ENCODE measurements around the gene AIMP2.
"Not testable (repeated sequence)": the region's sequence is repeated elsewhere in the genome, so short reads cannot be mapped to it uniquely, and the experiment has no call there.

The AIMP2 gene

DNA sequence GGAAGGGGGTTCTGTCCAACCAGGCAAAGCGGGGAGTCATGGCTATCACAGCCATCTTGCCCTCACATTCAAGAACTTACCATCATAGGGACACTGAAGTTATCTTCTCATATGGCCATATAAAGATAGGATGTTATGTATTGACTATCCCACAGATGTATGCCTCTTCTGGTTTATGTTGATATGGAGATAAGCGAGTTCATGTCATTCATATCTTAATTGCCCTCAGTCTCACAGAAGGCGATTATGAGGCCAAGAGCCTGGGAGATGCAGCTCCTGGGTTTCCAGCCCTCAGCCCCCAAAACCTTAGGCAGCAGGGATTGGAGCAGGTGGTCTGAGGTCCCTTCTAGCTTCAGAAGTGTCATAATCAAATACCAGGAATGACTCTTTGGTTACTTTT is 13.6 kb downstream of the AIMP2 start:
- no peak for DNase-seq
- in situ Hi-C loops (cut with MboI; ENCODE audit: low pct_unique_long_range_greater_than_20kb, low sequenced_read_pairs) = no loop called here

DNA sequence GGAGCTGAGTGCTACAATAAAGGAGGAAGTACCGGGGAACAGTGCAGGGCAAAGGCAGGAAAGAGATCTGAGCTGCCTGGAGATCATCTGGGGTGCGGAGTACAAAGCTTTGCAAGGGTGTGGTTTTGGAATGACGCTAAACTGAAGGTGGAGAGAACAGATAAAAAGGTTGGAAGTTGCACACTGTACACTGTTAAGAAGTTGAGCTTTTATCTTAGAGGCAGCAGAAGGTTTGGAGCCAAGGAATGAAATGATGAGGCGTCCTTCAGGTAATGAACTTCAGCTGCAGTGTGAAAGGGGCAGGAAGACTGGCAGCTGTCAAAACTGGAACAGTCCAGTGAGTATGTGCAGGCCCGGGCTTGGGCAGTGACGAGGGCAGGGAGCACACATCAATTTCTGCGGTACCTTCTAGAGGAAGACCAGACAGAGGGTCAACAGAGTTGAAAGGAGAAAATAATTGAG is 14.9 kb downstream of the AIMP2 start:
- peak; percentile 17 for DNase-seq
- in situ Hi-C loops (cut with MboI; ENCODE audit: low pct_unique_long_range_greater_than_20kb, low sequenced_read_pairs) = no loop called here

DNA sequence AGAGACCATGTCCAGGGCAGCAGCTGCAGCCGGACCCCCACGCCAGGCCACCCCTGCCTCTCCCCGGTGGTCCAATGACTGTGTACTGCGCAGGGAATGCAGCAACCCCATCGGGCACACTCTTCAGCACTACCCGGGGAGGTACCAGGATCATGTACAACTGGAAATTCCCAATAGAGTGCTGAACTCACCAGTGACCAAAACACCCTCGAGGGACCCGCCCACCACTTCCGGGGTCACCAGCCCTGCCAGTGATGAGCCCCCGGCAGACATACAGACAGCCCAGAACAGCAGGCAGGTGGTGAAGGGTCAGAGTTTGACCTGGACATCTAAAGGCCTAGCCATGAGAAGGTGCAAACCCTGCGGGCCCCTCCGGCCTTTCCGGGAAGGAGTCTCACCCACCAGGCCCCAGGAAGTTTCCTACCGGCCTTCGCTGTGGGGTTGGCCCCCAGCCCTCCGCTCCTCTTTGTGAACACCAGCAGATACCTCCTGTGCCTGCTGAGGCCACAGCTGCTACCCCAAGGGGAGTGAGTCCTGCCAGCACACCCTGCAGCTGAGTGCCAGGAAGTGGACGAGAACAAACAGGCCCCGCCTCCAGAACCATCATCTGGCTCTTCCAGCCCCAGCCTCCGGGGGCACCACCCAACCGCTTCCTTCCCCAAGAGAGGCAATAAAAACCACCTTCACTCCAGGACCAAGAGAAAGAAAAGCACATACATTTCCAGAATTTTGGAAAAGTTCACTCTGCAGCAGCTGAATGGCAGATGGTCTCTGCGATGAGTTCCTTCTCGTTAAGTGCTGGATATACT is 17.1 kb downstream of the AIMP2 start:
- in situ Hi-C loops (cut with MboI; ENCODE audit: low pct_unique_long_range_greater_than_20kb, low sequenced_read_pairs) = no loop called here
- DNase-seq = peak; percentile 63

DNA sequence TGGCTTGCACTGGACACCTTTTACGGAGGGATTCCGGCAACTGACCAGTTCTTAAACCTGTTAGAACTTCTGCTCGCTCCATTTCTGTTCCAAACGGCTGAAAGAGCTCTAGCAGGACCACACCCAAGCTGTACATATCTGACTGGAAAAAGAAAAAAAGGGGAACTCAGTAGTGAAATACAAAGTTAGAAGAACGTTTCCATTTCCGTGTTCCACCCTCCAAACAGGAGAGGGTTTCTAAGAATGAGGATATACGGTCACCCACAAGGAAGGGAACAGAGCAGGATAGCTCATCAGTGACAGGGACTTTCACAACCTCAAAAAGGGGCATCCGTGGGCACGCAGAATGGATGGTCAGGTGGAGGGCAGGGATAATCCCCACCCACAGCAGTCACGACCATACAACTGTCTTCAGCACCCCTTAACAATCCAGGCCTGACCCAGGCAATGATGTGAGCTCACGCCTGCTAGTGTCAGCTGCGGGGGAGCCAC is 17.8 kb downstream of the AIMP2 start:
- in situ Hi-C loops (cut with MboI; ENCODE audit: low pct_unique_long_range_greater_than_20kb, low sequenced_read_pairs) = no loop called here
- DNase-seq = peak; percentile 52

DNA sequence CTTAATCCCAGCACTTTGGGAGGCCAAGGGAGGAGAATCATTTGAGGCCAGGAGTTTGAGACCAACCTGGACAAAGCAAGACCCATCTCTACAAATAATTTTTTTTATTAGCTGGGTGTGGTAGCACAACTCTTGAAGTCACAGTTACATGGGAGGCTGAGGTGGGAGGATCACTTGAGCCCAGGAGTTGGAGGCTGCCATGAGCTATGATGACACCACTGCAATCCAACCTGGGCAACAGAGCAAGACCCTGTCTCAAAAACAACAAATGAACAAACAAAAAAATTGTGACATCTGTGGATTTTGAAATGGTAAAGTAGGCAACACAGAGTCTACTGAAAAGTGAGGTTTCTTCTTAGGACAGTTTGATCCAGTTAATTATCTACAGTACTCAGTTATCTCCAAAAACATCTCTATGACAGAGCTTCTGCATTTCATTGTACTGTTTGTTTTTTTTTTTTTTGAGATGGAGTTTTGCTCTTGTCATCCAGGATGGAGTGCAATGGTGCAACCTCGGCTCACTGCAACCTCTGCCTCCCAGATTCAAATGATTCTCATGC is 18.8 kb downstream of the AIMP2 start:
- in situ Hi-C loops (cut with MboI; ENCODE audit: low pct_unique_long_range_greater_than_20kb, low sequenced_read_pairs) = no loop called here

DNA sequence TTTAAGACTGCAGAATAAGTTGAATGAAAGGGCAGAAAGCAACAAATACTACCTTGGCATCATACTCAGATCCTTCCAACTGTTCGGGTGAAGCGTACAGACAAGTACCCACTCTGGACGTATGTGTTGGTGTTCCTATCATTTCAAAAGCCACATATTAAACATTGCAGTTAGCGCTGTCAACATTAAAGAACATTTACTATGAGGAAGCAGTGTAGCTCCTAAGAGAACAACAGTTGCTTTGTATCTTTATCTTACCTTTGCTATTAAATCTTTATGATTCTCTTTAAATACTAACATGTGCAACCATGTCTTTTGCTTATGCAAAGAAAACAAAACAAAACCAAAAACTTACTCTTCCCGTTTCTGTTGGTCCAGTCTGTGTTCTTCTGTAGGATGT is 19.5 kb downstream of the AIMP2 start:
- in situ Hi-C loops (cut with MboI; ENCODE audit: low pct_unique_long_range_greater_than_20kb, low sequenced_read_pairs) = no loop called here
- no peak for DNase-seq

More for the DNA sequence above, 18.8 kb downstream of the AIMP2 start:
- no peak for DNase-seq

DNA sequence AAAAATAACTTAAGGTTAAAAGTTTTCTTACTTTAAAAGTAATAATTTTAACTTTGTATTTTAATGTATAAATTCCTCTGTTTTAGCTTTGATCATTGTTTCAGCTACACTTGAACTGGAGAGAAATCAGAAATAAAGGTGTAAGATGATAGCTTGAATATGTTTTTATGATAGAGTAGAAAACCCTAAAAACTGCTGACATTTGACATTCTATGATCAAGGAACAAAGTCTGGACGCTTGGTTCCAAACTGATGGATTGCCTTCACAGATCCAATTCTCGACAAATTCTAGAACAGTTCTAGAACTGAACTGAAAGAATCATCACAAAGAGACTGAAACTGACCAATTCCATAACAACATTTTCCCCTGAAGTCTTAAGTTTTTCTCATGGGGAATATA is 21.9 kb downstream of the AIMP2 start, which contains the start of gene ANKRD61:
Gene ANKRD61 (plus strand): TSS at position 389 of the 400 bp plus-strand sequence. CDS start 0 bp downstream, at position 389.
- DNase-seq = no peak
- in situ Hi-C loops (cut with MboI; ENCODE audit: low pct_unique_long_range_greater_than_20kb, low sequenced_read_pairs) = no loop called here

DNA sequence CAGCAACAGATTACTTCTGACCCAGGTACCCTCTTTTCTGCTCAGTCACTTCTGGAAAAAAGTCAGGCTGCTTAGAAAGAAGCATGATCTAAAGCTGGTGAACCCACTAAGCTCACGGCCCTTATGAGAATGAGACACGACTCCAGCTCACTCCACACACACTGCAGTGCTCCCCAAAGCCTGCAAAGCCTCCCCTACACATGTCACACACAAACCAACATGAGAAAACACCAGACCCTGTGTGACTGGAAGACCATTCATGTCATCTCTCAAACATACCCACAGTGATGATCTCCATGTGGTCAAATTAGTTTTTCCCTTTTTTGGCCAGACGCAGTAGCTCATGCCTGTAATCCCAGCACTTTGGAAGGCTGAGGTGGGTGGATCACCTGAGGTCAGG is 22.5 kb downstream of the AIMP2 start:
- in situ Hi-C loops (cut with MboI; ENCODE audit: low pct_unique_long_range_greater_than_20kb, low sequenced_read_pairs) = no loop called here
- no peak for DNase-seq

DNA sequence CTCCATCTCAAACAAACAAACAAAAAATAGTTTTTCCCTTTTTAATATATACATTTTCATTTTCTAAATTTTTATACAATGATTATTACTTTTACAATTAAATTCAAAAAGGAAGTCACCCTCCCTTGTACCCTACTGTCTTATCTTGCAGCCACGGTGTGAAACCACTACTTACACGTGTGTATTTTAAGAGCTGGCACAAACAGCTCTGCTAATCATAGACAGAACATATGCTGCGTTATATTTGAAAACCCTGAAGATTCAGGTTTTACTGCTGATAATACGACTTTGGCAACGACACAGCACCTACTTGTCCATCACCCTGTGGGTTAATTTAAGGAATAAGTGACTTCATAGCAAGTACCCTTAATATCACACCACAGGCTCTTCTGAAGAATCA is 23.1 kb downstream of the AIMP2 start:
- DNase-seq = no peak
- in situ Hi-C loops (cut with MboI; ENCODE audit: low pct_unique_long_range_greater_than_20kb, low sequenced_read_pairs) = no loop called here

DNA sequence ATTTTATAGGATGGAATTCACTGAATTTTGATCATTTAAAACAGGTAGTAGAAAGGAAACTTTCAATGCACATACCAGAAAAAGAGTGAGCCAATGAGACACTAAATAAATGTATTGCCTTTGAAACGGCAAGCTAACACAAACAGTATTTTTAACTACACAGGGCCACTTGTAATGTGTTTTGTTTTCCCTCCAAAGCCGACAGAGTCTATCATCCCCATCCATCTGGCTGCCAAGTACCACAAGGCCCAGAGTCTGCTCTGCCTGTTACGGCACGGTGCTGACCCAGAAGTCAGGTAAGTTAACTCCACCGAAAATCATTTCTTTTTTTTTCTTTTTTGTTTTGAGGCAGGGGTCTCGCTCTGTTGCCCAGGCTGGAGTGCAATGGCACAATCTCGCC is 23.6 kb downstream of the AIMP2 start:
- DNase-seq = no peak

DNA sequence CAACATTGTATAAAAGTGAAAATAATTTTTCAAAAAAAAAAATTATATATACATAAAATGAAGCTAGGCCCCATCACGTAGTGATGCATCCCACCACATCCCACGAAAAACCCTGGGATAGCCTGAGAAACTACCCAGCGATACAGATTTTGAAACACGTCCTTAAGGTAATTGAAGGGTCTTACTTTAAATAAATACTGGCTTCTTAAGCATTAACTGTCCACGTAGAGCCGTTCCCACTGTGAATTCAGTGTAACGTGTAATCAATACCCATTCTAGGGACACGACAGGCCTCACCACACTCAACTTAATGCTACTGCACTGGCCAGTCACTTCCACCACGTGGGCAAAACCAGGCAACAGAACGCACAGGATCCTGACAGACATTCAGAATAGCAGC is 26.1 kb downstream of the AIMP2 start:
- no peak for DNase-seq
- in situ Hi-C loops (cut with MboI; ENCODE audit: low pct_unique_long_range_greater_than_20kb, low sequenced_read_pairs) = no loop called here

More for the DNA sequence above, 23.6 kb downstream of the AIMP2 start:
- in situ Hi-C loops (cut with MboI; ENCODE audit: low pct_unique_long_range_greater_than_20kb, low sequenced_read_pairs) = no loop called here

DNA sequence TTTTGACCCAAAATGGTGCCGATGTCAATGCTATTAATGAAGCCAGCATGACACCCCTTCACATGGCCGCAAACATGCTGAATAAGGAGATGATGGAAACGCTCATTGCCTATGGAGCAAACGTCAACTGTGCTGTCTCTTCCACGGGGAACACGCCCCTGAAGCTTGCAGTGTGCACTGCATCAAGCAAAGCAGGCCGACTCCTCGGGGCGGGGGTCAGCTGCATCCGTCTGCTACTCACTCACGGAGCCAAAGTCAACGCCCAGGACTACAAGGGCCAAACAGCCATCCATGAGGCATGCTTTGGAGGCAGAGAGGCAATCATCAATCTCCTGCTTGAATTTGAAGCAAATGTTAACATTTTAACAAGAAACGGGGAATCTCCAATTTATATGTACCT is 26.6 kb downstream of the AIMP2 start:
- in situ Hi-C loops (cut with MboI; ENCODE audit: low pct_unique_long_range_greater_than_20kb, low sequenced_read_pairs) = no loop called here
- no peak for DNase-seq

DNA sequence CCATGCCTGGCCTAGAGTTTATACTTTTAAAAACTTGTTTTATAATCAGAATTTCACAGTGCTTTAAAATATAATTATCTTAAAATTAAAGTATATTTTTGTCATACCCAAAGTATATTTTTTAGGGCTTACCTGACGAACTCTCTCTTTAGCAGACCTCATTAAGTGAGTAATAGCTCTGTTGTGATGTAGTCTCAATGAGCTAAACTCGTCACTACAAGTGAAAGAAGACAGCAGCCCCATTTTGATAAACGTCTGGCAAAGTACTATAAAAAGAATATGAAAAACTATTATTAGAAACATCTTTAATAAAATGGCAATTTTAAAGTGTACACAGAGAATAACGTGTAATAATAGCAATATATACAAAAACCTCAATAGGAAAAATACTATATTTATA is 40.7 kb downstream of the AIMP2 start:
- in situ Hi-C loops (cut with MboI; ENCODE audit: low pct_unique_long_range_greater_than_20kb, low sequenced_read_pairs) = no loop called here

DNA sequence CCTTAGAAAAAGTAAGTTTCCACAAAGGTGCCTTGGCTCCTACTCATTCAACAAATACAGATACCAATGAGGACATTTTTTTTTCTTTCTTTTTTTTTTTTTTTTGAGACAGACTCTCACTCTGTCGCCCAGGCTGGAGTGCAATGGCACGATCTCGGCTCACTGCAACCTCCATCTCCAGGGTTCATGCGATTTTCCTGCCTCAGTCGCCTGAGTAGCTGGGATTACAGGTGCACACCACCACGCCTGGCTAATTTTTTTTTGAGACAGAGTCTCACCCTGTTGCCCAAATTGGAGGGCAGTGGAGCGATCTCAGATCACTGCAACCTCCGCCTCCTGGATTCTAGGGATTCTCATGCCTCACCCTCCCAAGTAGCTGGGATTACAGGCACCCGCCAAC is 42.1 kb downstream of the AIMP2 start:
- in situ Hi-C loops (cut with MboI; ENCODE audit: low pct_unique_long_range_greater_than_20kb, low sequenced_read_pairs); DNase-seq: not testable (repeated sequence)

More for the DNA sequence above, 40.7 kb downstream of the AIMP2 start:
- DNase-seq = no peak

DNA sequence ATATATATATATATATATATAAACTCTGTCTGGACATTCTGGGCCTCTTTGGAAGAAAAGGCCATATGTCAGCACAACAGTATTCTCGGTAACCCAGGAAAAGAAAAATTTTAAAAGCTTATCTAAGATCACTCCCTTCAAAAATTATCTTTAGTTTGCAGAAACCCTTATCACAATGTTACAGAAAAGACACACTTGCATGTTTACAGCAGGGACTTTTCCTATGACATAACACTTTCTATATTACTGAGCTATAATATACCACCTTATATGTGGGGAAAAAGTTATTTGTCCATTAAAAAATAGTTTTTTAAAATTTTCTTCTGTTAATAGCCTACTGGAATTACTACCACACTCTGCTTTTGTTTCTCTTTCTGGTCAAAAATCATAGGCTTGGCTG is 47.5 kb downstream of the AIMP2 start:
- DNase-seq = no peak
- in situ Hi-C loops (cut with MboI; ENCODE audit: low pct_unique_long_range_greater_than_20kb, low sequenced_read_pairs) = no loop called here

DNA sequence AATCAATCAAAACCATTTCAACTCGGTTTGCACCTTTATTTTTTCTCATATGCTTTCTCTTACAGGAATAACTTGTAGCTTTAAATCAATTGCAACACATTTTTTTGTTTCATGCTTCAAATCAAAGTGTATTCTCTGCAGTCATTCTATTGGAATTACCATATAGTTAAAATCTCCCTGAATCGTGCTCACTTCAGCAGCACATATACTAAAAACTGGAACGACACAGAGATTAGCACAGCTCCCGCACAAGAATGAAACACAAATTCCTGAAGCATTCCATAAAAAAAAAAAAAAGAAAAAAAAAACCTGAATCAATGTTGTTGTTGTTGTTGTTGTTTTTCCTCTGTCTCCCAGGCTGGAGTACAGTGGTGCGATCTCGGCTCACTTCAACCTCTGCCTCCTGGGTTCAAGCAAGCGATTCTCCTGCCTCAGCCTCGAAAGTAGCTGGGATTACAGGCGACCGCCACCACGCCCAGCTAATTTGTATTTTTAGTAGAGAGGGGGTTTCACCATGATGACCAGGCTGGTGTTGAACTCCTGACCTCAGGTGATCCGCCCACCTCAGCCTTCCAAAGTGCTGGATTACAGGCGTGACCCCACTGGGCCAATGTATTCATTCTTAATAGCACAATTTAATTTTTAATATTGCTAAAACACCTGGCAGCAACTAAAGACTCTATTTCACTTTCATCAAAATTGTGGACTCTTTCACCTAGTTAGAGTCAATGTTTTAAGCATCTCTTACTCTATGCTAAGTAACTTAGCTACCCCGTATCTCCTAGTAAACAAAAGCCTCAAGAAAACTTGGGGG is 48.5 kb downstream of the AIMP2 start:
- in situ Hi-C loops (cut with MboI; ENCODE audit: low pct_unique_long_range_greater_than_20kb, low sequenced_read_pairs) = no loop called here
- no peak for DNase-seq

DNA sequence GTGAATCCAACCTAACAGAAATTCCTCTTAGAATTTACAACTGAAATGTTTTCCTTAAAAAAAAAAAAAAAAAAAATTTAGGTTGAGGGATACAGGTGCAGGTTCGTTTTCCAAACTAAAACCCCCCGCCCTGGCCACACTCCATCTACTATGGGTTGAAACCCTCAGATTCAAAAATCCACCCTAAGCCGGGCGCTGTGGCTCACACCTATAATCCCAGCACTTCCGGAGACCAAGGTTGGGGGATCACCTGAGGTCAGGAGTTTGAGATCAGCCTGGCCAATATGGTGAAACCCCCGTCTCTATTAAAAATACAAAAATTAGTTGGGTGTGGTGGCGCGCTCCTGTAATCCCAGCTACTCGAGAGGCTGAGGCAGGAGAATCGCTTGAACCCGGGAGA is 50.9 kb downstream of the AIMP2 start:
- DNase-seq; in situ Hi-C loops (cut with MboI; ENCODE audit: low pct_unique_long_range_greater_than_20kb, low sequenced_read_pairs): not testable (repeated sequence)

DNA sequence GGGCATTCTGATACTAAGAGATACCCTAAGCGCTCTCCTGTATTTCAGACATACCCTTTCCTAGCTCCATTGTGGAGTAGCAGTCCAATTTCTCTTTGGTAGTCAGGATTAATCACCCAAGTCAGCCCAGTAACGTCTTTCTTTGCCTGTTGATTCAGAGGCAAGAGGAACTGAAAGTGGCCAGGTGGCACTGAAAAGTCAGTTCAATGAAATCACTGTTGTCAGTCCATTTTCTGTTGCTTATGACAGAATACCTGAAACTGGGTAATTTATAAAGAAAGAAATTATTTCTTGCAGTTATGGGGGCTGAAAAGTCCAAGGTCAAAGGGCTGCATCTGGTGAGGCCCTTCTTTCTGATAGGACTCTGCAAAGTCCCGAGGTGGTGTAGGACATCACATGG is 62.3 kb downstream of the AIMP2 start:
- no peak for DNase-seq
- in situ Hi-C loops (cut with MboI; ENCODE audit: low pct_unique_long_range_greater_than_20kb, low sequenced_read_pairs) = no loop called here
